C4-2B (cell line): ENCODE measurements around the gene POLR3C.

ENCODE experiments used
- CTCF ChIP-seq: fragments of 450-650 bp; conservative IDR thresholded peaks from 2 replicates; pipeline ENCODE4 v1.5.1; 2017; ENCODE audit warnings: mild to moderate bottlenecking
- ZFX ChIP-seq: fragments of 450-650 bp; IDR thresholded peaks from 2 replicates; pipeline ENCODE4 v1.6.1; 2017

- TF ChIP-seq CTCF (no peak), ZFX (no peak)
Measured at GRCh38 chr1:145891143-145891542, 67.1 kb downstream of the POLR3C start.
